ENCODE results near the gene ST7L. TPM values are rescaled to one million over a fixed set of nuclear protein-coding genes. Genes with fewer than 3 reads are reported as not detected.

The ST7L gene
- total RNA-seq, 4 donors from 2014 or later, result 16.5 to 37.1 (median 27.8) TPM

DNA sequence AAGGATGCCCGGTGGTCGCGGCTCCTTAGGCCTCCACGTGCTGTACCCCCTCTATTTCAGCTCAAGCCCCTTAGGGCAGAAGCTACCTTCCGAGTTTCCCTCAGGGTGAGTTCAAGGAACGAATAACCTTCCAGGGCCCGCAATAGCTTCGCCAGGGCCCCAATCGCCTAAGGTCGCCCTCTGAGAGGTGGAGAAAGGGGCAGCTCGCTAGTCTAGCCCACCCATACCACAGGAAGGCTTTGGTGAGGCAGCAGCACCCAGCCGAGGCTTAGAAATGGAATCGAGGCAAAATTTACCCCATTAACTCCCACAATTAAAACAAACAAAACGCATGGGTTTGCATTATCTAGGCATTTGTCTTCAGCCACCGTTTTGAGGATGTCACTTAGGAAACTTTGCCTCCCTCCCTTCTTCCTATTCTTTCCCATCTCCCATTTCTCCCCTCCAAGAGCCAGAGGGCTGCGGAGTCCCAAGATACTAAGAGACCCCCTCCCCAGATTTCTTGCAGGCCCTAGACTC is 109.2 kb downstream of the ST7L start:
- intact Hi-C loops (cut with DNase I; ENCODE audit: low total_unique reads), result no loop called here
- Histone ChIP-seq H3K4me1 (no peaks in the 10 kb centered on the region), H3K27me3 (no peaks in the 10 kb centered on the region), H3K9me3 (no peaks in the 10 kb centered on the region), H3K36me3 (no peaks in the 10 kb centered on the region), H3K27ac (no peak overlapping the region), H3K4me3 (peak overlapping the region in 1 of 2 donors; percentile 50)
- DNase-seq, result no peak
- TF ChIP-seq, protein P1, sequence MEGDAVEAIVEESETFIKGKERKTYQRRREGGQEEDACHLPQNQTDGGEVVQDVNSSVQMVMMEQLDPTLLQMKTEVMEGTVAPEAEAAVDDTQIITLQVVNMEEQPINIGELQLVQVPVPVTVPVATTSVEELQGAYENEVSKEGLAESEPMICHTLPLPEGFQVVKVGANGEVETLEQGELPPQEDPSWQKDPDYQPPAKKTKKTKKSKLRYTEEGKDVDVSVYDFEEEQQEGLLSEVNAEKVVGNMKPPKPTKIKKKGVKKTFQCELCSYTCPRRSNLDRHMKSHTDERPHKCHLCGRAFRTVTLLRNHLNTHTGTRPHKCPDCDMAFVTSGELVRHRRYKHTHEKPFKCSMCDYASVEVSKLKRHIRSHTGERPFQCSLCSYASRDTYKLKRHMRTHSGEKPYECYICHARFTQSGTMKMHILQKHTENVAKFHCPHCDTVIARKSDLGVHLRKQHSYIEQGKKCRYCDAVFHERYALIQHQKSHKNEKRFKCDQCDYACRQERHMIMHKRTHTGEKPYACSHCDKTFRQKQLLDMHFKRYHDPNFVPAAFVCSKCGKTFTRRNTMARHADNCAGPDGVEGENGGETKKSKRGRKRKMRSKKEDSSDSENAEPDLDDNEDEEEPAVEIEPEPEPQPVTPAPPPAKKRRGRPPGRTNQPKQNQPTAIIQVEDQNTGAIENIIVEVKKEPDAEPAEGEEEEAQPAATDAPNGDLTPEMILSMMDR (IDR thresholded peaks at IDR 0.05), result no peak
- TF ChIP-seq POLR2A (IDR thresholded peaks at IDR 0.05), result no peak

DNA sequence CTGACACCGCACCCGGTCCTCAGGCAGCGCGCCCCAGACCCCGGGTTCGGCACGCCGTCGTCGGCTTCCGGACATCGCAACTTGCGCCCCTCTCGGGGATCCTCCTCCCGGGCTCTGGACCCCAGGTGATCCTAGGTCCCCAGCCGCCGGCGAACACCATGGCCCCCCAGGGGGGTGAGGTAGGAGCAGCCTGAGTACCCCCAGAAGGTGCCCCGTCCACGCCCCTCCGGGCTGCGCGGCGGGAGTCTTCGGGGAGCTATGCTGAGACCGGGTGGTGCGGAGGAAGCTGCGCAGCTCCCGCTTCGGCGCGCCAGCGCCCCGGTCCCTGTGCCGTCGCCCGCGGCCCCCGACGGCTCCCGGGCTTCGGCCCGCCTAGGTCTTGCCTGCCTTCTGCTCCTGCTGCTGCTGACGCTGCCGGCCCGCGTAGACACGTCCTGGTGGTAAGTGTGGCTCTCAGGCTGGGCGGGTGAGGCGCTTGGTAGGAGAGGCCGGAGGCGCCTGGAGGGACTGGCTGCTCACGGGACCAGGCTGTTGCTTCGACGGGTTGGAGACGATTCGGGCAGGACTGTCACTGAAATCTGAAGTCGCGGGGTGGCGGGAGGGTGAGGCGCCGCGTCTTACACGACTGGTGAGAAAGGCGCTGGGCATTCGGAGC is 109.8 kb downstream of the ST7L start:
- DNase-seq, result no peak
- TF ChIP-seq, protein P1 (IDR thresholded peaks at IDR 0.05), result no peak
- TF ChIP-seq POLR2A (IDR thresholded peaks at IDR 0.05), result no peak
- Histone ChIP-seq H3K27me3 (no peaks in the 10 kb centered on the region), H3K4me1 (no peaks in the 10 kb centered on the region), H3K4me3 (peak overlapping the region; percentile 24 to 50), H3K9me3 (no peaks in the 10 kb centered on the region), H3K36me3 (no peaks in the 10 kb centered on the region), H3K27ac (no peak overlapping the region)
- intact Hi-C loops (cut with DNase I; ENCODE audit: low total_unique reads), result no loop called here

DNA sequence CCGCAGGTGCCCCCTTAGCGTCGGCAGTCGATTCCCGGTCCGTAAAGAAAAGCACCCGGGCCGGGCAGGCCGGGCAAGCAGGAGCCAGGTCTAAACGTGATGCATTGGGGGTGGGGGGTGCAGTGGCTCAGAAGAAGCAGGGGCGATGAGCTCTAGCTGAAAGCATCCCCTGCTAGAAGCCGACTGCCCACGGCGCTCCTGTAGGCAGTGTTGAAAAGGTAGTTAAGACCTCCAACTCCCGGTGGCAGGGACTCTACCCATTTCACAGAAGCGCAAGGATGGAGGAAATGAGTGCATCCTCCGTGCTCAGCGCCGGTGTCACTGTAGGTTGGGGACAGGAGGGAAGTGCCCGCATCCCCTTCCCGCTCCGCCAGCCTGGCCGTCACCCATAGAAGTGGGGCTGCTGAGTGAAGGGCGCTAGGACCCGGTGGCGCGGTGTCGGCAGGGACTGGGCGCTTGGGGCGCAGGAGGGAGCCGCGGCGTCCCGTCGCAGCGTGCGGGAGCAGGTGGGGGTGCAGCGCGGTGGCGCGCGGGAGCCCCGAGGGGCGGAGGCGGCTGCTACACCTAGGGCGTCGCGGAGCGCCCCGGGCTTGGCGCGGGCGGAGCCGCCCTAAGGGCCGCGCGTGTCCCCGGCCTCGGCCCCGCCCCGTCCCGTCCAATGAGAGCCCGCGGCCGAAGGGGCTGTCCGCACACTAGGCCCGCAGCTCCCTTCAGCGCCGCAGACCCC is 110.5 kb downstream of the ST7L start, which contains the start of gene WNT2B:
TSS of gene WNT2B (plus strand) at position 688 of the 727 bp plus-strand sequence. CDS start 298 bp downstream, outside the sequence.
- no peaks in the 10 kb centered on the region for H3K27me3 ChIP-seq
- no peaks in the 10 kb centered on the region for H3K36me3 ChIP-seq
- H3K4me1 ChIP-seq, result no peaks in the 10 kb centered on the region
- H3K4me3 ChIP-seq, result peak within 1 kb of the TSS; percentile 24 to 50
- no peak for TF ChIP-seq POLR2A (IDR thresholded peaks at IDR 0.05)
- TF ChIP-seq, protein P1 (IDR thresholded peaks at IDR 0.05), result peak in 1 of 4 experiments; percentile 13
- intact Hi-C loops (cut with DNase I; ENCODE audit: low total_unique reads), result no loop called here
- no peak for DNase-seq
- H3K9me3 ChIP-seq, result no peaks in the 10 kb centered on the region
- H3K27ac ChIP-seq, result no peak within 1 kb of the TSS

DNA sequence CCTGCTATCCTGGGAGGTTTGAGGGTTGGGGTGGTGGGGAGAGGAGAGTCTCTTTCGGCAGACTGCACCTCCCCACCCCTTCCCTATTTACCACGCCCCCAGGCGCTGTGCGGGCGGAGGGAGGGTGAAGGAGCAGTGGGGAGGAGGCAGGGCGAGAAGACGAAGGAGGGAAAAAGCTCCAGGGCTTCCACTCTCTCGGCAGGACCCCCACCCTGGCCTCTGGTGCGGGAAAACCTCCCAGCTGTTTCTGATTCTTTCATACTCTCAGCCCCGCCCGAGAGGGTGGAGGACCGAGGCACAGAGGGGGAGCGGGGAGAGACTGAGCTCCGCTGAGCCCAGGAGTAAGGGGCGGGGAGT is 111.0 kb downstream of the ST7L start:
- H3K4me3 ChIP-seq, result peak overlapping the region; percentile 24 to 50
- intact Hi-C loops (cut with DNase I; ENCODE audit: low total_unique reads), result no loop called here
- H3K27me3 ChIP-seq, result no peaks in the 10 kb centered on the region
- H3K36me3 ChIP-seq, result no peaks in the 10 kb centered on the region
- H3K27ac ChIP-seq, result no peak overlapping the region
- no peaks in the 10 kb centered on the region for H3K4me1 ChIP-seq
- H3K9me3 ChIP-seq, result no peaks in the 10 kb centered on the region
- TF ChIP-seq POLR2A (IDR thresholded peaks at IDR 0.05), result no peak
- TF ChIP-seq, protein P1 (IDR thresholded peaks at IDR 0.05), result no peak
- no peak for DNase-seq

DNA sequence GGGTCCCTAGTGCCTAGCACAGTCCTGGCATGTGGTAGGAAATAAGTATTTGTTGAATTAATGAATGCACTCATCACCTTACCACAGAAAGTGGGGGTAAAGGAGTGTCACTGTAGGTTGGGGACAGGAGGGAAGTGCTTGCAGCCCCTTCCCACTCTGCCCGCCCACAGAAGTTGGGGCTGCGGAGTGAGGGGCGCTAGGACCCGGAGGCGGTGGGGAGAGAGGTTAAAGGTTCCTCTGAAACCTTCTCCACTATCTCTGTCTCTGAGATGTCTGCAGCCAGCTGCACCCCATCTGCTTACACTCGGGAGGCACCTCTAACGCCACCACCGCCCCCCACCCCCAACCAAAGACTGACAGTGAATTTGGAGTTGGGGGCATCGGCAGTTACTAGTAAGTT is 111.6 kb downstream of the ST7L start:
- no peaks in the 10 kb centered on the region for H3K36me3 ChIP-seq
- no peaks in the 10 kb centered on the region for H3K9me3 ChIP-seq
- no peak overlapping the region for H3K27ac ChIP-seq
- no peak for DNase-seq
- H3K4me1 ChIP-seq, result no peaks in the 10 kb centered on the region
- intact Hi-C loops (cut with DNase I; ENCODE audit: low total_unique reads), result no loop called here
- H3K4me3 ChIP-seq, result peak overlapping the region in 1 of 2 donors; percentile 50
- H3K27me3 ChIP-seq, result no peaks in the 10 kb centered on the region
- TF ChIP-seq POLR2A (IDR thresholded peaks at IDR 0.05), result no peak
- TF ChIP-seq, protein P1 (IDR thresholded peaks at IDR 0.05), result no peak

Data from uterus (tissue), 4 donors.